Body of pancreas (tissue), 4 donors: ENCODE data around the gene MAX. TPM values are rescaled to one million over a fixed set of nuclear protein-coding genes. Genes with fewer than 3 reads are reported as not detected.

Experiments used
- ATAC-seq: fragments of 150-250 bp; one replicate; pipeline ENCODE4 v1.9.1; 2016
- DNase-seq, 4 donors: peaks; one replicate each; pipeline ENCODE4 v3.0.0-alpha.2; 2019
- H3K27ac ChIP-seq, 4 donors: fragments of 200-600 bp; sonication (generic); 1 replicate in 3 of 4; 2 replicates in 1 of 4; pipeline versions ENCODE4 v1.5.1 to v1.6.1; 2016 to 2019; ENCODE audit warnings: mild to moderate bottlenecking in 1 of 4, mixed read lengths in 1 of 4, moderate library complexity in 1 of 4
- H3K27me3 ChIP-seq, 2 donors: fragments of 200-600 bp; sonication (generic); one replicate each; pipeline ENCODE4 v1.6.0; 2016; ENCODE audit warnings: mild to moderate bottlenecking in 1 of 2
- H3K36me3 ChIP-seq, 2 donors: fragments of 200-600 bp; sonication (generic); replicated peaks in 1 of 2; 2 replicates each; pipeline ENCODE4 v1.5.1; 2016; ENCODE audit warnings: low read depth in 2 of 2; ENCODE audit not compliant: insufficient read depth in 1 of 2
- H3K4me1 ChIP-seq: fragments of 200-600 bp; sonication (generic); one replicate; pipeline ENCODE4 v1.6.0; 2016
- H3K4me3 ChIP-seq, 2 donors: fragments of 200-600 bp; sonication (generic); 1 replicate in 1 of 2; 2 replicates in 1 of 2; pipeline ENCODE4 v1.5.1; 2016 to 2019
- H3K9me3 ChIP-seq, 3 donors: fragments of 200-600 bp; sonication (generic); 1 replicate in 2 of 3; 2 replicates in 1 of 3; pipeline ENCODE4 v1.5.1; 2016
- POLR2A ChIP-seq, 3 donors: fragments of 450-650 bp; IDR thresholded peaks; one replicate each; pipeline ENCODE4 v1.6.1; 2016; ENCODE audit warnings: antibody characterized with exemption in 3 of 3, mild to moderate bottlenecking in 2 of 3
- WGBS, 2 donors: methylation state at CpG; one replicate each; pipeline ENCODE4 v1.1.5; 2017; 5-methylcytosine and 5-hydroxymethylcytosine counted together
- intact Hi-C: fragments of 100-400 bp; cut with DNase I; formaldehyde crosslinking; loops from one replicate; pipeline ENCODE4 v1.15.1; 2023
- total RNA-seq, 2 donors: library from RNA; depleted of rRNA; stranded (reverse); fragments of >200 nt; gene quantifications; one replicate each; pipeline ENCODE4 v1.1.0, GENCODE V29; 2016
- TF ChIP-seq, protein P1 (sequence below), 7 experiments: fragments of 450-650 bp in 4 of 7; fragments of 200-600 bp in 3 of 7; sonication (generic) in 3 of 7; IDR thresholded peaks; one replicate each; pipeline ENCODE4 v1.5.1; 2016 to 2019; ENCODE audit warnings: antibody characterized with exemption in 7 of 7

The MAX gene
- total RNA-seq, 2 donors from 2014 or later: 28.8 to 30.0 TPM

DNA sequence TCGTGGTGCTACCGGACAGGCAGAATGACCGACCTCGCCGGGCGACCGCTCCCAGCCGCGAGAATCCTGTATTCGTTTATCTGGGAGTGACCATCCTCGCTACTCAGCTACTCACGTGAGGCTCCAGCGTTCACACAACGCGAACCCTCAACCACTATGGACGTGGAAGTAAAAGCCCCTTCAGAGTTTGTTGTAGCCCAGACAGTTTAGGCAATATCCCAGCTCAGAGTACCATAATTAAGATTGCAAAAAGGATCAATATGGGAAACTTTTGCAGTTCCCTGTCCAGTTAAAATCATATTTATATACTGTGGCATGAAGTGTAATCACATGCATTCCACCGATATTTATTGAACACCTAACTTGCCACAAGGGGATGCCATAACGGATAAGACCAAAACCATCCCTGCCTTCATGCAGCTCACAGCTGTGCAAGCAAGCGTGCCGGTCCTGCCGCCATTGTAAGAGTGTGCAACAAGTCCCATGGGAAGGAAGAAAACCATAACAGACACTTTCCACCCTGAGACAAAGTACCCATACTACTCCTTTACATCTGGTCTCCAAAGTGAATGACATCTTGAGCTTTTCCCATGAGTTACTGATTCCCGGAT lies 938 bp upstream of the MAX start:
- TF ChIP-seq, protein P1, sequence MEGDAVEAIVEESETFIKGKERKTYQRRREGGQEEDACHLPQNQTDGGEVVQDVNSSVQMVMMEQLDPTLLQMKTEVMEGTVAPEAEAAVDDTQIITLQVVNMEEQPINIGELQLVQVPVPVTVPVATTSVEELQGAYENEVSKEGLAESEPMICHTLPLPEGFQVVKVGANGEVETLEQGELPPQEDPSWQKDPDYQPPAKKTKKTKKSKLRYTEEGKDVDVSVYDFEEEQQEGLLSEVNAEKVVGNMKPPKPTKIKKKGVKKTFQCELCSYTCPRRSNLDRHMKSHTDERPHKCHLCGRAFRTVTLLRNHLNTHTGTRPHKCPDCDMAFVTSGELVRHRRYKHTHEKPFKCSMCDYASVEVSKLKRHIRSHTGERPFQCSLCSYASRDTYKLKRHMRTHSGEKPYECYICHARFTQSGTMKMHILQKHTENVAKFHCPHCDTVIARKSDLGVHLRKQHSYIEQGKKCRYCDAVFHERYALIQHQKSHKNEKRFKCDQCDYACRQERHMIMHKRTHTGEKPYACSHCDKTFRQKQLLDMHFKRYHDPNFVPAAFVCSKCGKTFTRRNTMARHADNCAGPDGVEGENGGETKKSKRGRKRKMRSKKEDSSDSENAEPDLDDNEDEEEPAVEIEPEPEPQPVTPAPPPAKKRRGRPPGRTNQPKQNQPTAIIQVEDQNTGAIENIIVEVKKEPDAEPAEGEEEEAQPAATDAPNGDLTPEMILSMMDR (IDR thresholded peaks at IDR 0.05): peak in 2 of 7 experiments; percentile 11 to 17
- no peak for TF ChIP-seq POLR2A (IDR thresholded peaks at IDR 0.05)
- ATAC-seq (no peak), DNase-seq (peak; percentile 19 to 46 (median 27))
- Histone ChIP-seq H3K4me3 (peak overlapping the region; percentile 40 to 95), H3K36me3 (no peaks in the 10 kb centered on the region), H3K9me3 (no peaks in the 10 kb centered on the region), H3K27ac (peak overlapping the region in 3 of 4 donors; percentile 61 to 87 (median 70)), H3K4me1 (peaks cover 15% of the 10 kb centered on the region), H3K27me3 (no peaks in the 10 kb centered on the region)
- WGBS, 2 donors: 6 to 7% methylated on average over 17 to 22 of the region's 22 CpGs
- intact Hi-C loops: no loop called here

DNA sequence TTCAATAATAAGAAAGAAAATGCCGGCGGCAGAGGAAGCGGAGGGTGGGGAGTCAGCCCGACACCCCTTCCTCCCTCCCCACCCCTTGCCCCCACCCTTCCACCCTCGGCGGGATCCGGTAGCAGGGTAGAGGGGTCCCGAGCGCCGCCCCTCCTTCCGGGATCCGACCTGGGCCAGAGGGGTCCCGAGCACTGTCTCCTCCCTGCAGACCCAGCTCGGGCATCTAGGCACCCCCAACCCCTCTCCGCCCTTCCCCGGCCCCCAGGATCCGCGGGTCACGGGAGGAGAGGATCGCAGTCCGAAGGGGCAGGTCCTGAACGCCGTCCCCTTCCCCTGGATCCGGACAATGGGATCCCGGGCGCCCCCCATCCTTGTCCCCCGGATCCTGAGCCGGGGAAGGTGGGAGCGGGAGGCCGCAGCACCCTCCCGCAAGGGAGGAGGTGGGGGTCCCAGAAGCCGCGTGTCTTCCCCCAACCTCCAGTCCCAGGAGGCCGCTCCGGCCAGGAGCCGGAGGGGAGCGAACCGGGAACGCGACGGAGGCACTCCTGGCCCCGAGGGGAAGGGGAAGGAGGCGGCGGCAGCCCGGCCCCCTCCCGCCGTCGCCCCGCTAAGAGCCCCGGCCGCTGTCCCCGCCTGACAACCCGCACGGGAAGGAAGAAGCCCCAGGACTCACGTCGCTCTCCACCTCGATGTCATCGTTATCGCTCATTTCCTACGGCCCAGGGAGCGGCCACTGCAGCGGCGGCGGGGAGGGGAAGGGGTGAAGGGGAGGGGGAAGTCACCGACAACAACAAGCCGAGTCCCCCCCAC lies 481 bp downstream of the MAX start:
- 0 to 1% methylated on average over 19 to 52 of the region's 66 CpGs for WGBS, 2 donors
- no peaks in the 10 kb centered on the region for H3K27me3 ChIP-seq
- H3K36me3 ChIP-seq: no peaks in the 10 kb centered on the region
- intact Hi-C loops: no loop called here
- TF ChIP-seq POLR2A (IDR thresholded peaks at IDR 0.05): no peak
- TF ChIP-seq, protein P1 (IDR thresholded peaks at IDR 0.05): no peak
- H3K27ac ChIP-seq: peak overlapping the region; percentile 53 to 87 (median 68)
- H3K9me3 ChIP-seq: no peaks in the 10 kb centered on the region
- DNase-seq (peak in 2 of 4 donors; percentile 12 to 14), ATAC-seq (no peak)
- peak overlapping the region; percentile 96 to 97 for H3K4me3 ChIP-seq
- peaks cover 26% of the 10 kb centered on the region for H3K4me1 ChIP-seq

DNA sequence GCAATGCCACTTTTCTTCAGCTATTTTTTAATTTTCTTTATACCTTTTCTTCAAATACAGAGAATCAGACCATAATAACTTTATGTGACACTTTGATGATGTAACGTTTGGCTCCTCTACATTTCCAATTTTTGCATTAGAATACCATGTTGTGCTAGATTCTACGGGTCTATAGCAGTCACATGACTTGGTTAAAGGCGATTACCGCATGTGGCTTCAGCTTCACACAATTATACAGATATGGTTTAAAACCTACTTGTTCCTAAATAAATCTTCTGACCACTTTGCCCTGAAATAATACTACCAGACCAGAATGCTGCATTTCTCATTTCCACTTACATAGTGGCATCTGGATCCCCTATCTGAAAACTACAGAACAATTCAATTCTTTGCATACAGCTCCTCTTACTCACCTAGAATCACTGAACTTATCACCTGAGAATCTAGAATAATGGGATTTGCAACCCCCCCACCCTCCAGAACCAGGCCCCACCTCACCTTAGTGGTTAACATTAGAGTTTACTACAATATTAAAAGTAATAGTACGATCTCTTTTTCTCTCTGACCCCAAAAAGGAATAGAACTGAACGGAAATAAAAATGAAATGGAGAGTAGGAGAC lies 1.3 kb downstream of the MAX start:
- intact Hi-C loops: no loop called here
- 29 to 40% methylated on average over 6 of the region's 6 CpGs for WGBS, 2 donors
- no peaks in the 10 kb centered on the region for H3K36me3 ChIP-seq
- H3K4me3 ChIP-seq: peak overlapping the region; percentile 96 to 97
- H3K9me3 ChIP-seq: no peaks in the 10 kb centered on the region
- DNase-seq (no peak), ATAC-seq (no peak)
- H3K27me3 ChIP-seq: no peaks in the 10 kb centered on the region
- TF ChIP-seq, protein P1 (IDR thresholded peaks at IDR 0.05): no peak
- no peak for TF ChIP-seq POLR2A (IDR thresholded peaks at IDR 0.05)
- H3K27ac ChIP-seq: peak overlapping the region in 1 of 4 donors; percentile 87
- H3K4me1 ChIP-seq: peaks cover 34% of the 10 kb centered on the region

DNA sequence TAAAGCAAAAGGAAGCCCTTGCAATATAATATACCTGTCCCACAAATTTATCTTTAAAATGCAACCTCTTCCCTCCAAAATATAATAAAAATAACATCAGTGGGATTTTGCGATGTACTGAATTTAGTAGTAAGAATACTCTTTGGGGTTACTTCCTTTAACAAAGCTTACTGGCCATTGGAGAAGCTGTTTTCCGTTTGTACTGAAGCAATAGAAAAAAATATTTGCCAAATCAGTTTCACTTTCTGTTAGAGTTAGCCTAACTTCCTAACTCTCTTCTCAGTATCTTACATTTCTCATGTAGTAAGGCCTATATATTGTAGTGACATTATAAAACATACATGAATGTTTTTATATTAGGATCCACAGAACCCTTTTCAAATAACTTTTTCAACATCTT lies 3.7 kb downstream of the MAX start:
- peak overlapping the region in 1 of 4 donors; percentile 48 for H3K27ac ChIP-seq
- intact Hi-C loops: no loop called here
- no peak for TF ChIP-seq POLR2A (IDR thresholded peaks at IDR 0.05)
- TF ChIP-seq, protein P1 (IDR thresholded peaks at IDR 0.05): no peak
- WGBS, 2 donors: 43 to 49% methylated on average over 2 of the region's 2 CpGs
- H3K4me3 ChIP-seq: no peak overlapping the region
- H3K4me1 ChIP-seq: peaks cover 41% of the 10 kb centered on the region
- H3K9me3 ChIP-seq: no peaks in the 10 kb centered on the region
- H3K27me3 ChIP-seq: no peaks in the 10 kb centered on the region
- peaks cover 0 to 2% of the 10 kb centered on the region in 2 donors for H3K36me3 ChIP-seq
- DNase-seq (no peak), ATAC-seq (no peak)
